Stimulated activated naive CD8-positive, alpha-beta T cell treated with anti-CD3 and anti-CD28 coated beads, Interleukin-15, Interleukin-2, amounts not matched to agents 100 U/mL and 50 U/mL, for 24 hours (primary cell): ENCODE data around the gene IZUMO4.

Source experiments
- ATAC-seq: fragments of 150-1000 bp; cut with Tn5 transposase; one replicate; pipeline ENCODE4 v1.10.0; 2021
- DNase-seq: peaks from one replicate; pipeline ENCODE4 v3.0.0; 2021

The IZUMO4 gene

GRCh38 chr19:2108251-2109016, 11.7 kb downstream of the IZUMO4 start:
- ATAC-seq, result no peak

DNA sequence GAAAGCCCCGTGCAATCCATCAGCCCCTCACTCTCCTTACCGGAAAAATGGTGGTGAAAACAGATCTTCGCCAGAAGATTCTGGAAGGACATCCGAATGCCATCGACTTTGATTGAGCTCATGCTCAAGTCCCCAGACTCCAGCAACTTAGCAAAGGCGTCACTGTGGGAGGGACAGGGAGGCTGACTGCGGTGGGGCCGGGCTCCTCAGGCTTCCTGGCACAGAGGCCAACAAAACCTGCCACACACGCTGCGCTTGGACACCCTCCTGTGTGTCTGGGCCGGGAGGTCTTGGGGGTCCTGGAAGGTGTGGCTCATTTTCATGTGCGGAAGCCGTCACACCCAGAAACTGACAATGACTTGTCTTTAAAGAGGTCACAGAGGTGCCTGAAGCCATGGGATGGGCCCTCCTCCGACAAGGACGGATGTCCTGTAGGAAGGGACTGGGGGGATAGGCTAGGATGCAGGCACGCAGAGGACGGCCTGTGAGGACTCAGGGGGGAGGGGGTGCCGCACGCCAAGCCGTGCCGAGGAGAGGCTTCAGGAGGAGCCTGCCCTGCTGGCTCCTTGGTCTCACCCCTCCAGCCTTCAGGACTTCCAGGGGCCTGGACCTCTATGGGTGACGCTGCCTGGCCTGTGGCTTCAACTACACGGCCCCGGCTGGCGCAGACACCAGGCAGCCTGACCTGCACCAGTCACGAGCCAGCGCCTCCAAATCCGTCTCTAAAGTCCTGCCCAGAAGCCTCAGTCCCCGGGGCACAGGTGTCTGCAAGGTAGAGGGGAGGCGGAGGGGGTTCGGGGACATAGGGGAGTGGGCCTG, 12.5 kb downstream of the IZUMO4 start:
- DNase-seq, result no peak
- ATAC-seq, result no peak

More at GRCh38 chr19:2108251-2109016, 11.7 kb downstream of the IZUMO4 start:
- no peak for DNase-seq

- ATAC-seq (no peak), DNase-seq (no peak)
Measured at GRCh38 chr19:2110822-2111221, 14.1 kb downstream of the IZUMO4 start.

- no peak for ATAC-seq
Measured at GRCh38 chr19:2111425-2111824, 14.7 kb downstream of the IZUMO4 start.

GRCh38 chr19:2111886-2112285, 15.2 kb downstream of the IZUMO4 start:
- ATAC-seq (no peak), DNase-seq (no peak)

More at GRCh38 chr19:2111425-2111824, 14.7 kb downstream of the IZUMO4 start:
- no peak for DNase-seq

- ATAC-seq (no peak), DNase-seq (no peak)
Measured at GRCh38 chr19:2112516-2113320, 16.0 kb downstream of the IZUMO4 start.

DNA sequence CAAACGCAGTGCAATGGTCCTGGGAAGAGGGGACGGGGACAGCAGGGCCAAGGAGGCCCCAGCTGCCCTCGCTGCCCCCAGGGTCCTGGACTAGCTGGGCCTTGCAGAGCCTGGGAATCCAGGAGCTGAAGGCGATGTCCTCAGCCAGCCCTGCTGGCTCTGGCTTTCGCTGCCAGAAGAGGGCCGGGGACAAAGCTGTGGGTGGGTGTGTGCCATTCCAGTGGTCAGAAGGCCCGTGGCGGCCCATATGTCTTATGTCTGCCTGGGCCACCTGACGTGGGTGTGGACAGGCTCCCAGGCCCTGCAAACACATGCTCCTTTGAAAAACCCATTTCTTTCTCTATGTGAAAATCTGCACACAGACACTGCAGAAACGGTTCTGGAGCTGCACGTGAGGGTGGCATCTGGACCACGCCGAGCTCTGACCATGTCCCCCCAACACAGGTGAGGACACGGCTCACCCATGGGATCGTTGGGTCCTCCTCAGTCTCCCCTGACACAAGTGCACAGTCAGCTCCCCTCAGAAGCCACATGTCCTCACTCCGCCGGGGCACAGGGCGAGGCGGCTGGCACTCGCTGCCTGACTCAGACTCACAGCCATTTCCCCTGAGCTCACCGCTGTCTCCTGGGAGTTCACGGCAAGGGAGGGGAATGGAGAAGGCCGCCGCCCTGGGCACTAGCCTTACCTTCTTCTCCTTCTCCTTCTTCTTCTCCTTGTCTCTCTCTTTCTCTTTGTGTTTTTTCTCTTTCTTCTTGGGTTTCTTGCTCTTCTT, 16.9 kb downstream of the IZUMO4 start:
- DNase-seq, result no peak
- ATAC-seq, result no peak

DNA sequence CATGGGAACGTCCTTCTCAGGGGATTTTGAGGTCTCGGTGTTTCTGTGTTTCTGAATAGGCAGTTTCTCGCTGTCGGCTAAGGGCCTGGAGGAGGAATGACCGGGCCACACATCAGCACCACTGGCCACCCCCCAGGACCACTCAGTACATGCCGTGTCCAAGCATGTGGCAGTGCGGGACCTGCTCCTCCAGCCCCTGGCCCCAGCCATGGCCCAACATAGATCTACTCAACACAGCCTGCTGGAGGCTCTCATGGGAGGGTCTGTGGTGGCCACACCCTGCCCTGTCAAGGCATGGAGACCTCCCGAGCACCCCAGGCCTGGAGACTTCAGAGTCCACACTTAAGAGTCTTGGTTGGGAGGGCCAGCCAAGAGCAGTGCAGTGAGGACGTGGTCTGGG, 17.5 kb downstream of the IZUMO4 start:
- no peak for DNase-seq
- no peak for ATAC-seq

DNA sequence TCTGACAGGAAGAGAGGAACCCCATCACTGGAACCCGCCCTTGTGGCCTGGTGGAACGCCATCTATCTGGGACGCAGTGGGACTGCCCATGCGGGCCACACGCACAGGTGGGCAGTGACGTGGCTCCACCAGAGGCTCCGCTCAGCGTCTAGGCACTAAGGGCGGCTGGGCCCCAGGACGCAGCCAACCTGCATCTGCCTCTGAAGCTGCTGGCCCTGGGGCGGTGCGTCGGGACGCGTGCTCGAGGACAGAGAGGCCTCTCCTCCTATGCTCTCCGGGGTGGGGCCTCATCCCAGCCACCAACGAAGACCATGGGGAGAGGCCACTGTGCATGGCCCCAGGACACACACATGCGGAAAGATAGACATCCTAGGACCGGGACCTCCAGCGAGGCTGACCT, 18.1 kb downstream of the IZUMO4 start:
- DNase-seq (no peak), ATAC-seq (no peak)

- DNase-seq, result no peak
- ATAC-seq, result no peak
Measured at GRCh38 chr19:2115324-2115723, 18.6 kb downstream of the IZUMO4 start.

GRCh38 chr19:2115911-2116426, 19.3 kb downstream of the IZUMO4 start:
- no peak for DNase-seq
- no peak for ATAC-seq

DNA sequence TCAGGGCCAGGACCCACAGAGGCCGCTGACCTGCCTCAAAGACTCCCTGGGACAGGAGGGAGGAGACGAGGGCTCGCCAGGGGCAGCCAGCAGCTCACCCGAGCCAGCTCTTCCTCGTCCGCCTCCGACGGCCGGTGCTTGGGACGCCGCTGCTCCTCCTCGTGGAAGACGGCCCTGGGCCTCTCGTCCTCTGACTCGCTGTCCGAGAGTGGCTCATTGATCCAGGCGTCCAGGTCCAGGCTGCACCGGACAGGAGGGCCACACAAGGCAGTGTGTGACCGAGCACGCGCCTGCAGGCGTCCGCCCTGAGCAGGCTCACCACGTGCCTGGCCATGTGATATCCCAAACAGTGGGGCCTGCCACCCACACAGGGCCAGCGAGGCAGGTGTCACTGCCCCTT, 19.8 kb downstream of the IZUMO4 start:
- DNase-seq, result no peak
- no peak for ATAC-seq

DNA sequence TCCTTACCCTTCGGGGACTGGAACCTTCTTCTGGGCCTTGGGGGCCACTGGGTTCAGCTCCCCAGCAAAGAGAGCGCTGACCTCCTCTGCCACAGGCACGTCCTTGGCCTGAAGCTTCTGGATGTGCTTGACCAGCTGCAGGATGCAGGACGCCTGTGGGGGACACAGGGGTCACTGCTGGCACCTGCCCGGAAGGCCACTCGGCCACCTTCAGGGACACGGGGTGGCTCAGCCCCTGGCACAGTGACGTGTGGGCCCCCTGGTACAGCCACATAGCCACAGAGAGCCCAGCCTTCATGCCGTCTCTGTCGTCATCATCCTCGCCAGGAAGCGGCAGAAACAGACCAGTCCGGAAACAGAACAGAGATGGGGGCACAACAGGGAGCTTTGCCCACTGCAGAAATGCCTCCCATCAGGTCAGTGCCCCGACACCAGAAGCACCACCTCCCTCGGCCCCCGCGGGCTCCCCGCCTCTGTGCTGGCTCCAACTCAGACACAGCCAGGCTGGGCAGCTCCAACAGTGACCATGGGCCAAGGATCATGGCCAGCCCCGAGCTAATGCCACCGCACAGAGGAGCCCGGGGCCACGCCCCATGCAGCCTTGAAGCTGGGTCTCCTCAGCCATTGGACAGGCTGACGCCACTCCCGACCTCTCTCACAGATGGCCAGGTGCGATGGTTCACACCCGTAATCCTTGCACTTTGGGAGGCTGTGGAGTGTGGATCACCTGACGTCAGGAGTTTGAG, 20.7 kb downstream of the IZUMO4 start:
- DNase-seq (no peak), ATAC-seq (no peak)

DNA sequence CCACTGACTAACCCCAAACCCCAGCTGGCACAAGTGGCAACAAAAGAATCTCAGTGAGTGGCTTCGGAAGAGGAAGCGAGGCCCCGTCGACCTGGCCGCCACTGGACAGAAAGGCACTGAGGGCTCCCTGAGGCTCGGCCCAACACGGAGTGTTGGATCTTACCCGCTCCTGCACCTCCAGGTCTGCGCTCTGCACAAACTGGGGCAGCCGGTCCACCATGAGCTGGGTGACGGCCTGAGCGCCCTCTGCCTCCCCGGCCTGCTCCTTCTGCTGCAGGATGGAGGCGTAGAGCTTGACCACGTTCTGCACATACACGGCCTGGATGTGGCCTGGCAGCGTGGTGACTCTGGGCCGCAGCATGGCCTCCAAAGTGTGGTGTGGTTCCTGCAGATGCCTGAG, 21.7 kb downstream of the IZUMO4 start:
- no peak for DNase-seq
- ATAC-seq, result no peak

GRCh38 chr19:2119921-2120785, 23.4 kb downstream of the IZUMO4 start:
- ATAC-seq, result no peak
- no peak for DNase-seq

- DNase-seq (no peak), ATAC-seq (no peak)
Measured at GRCh38 chr19:2120821-2121220, 24.1 kb downstream of the IZUMO4 start.

GRCh38 chr19:2121416-2122051, 24.8 kb downstream of the IZUMO4 start:
- ATAC-seq (no peak), DNase-seq (no peak)

GRCh38 chr19:2122251-2122650, 25.5 kb downstream of the IZUMO4 start:
- DNase-seq (no peak), ATAC-seq (no peak)

- ATAC-seq, result no peak
- DNase-seq, result no peak
Measured at GRCh38 chr19:2122982-2123381, 26.3 kb downstream of the IZUMO4 start.
